Stromal cell of bone marrow (primary cell): ENCODE measurements around the gene CEP164.
"Not testable (repeated sequence)": the region's sequence is repeated elsewhere in the genome, so short reads cannot be mapped to it uniquely, and the experiment has no call there.

Source experiments
- DNase-seq: peaks from one replicate; pipeline ENCODE4 v3.0.0-alpha.2; 2012; ENCODE audit warnings: low read depth

Gene CEP164

GRCh38 chr11:117442049-117442868 lies 114.6 kb downstream of the CEP164 start:
- DNase-seq, result no peak

- no peak for DNase-seq
Observed at GRCh38 chr11:117442869-117443239, 115.2 kb downstream of the CEP164 start.

GRCh38 chr11:117443266-117444186 lies 115.9 kb downstream of the CEP164 start:
- DNase-seq, result no peak

- no peak for DNase-seq
Observed at GRCh38 chr11:117444256-117444655, 116.6 kb downstream of the CEP164 start.

GRCh38 chr11:117444711-117445658 lies 117.3 kb downstream of the CEP164 start:
- no peak for DNase-seq

- no peak for DNase-seq
Observed at GRCh38 chr11:117449111-117449693, 121.5 kb downstream of the CEP164 start.

GRCh38 chr11:117453886-117454563 lies 126.4 kb downstream of the CEP164 start:
- DNase-seq, result no peak

GRCh38 chr11:117454564-117454917 lies 126.9 kb downstream of the CEP164 start:
- no peak for DNase-seq

- no peak for DNase-seq
Observed at GRCh38 chr11:117456027-117456720, 128.5 kb downstream of the CEP164 start.

GRCh38 chr11:117456721-117457029 lies 129.0 kb downstream of the CEP164 start:
- not testable (repeated sequence) for DNase-seq

GRCh38 chr11:117457031-117457785 lies 129.6 kb downstream of the CEP164 start:
- no peak for DNase-seq

- DNase-seq, result no peak
Observed at GRCh38 chr11:117457835-117458234, 130.2 kb downstream of the CEP164 start.

GRCh38 chr11:117458275-117459122 lies 130.8 kb downstream of the CEP164 start:
- DNase-seq, result no peak

GRCh38 chr11:117459123-117459978 lies 131.7 kb downstream of the CEP164 start:
- DNase-seq, result no peak

GRCh38 chr11:117459979-117460300 lies 132.3 kb downstream of the CEP164 start:
- DNase-seq, result no peak

GRCh38 chr11:117461396-117462182 lies 133.9 kb downstream of the CEP164 start:
- DNase-seq, result no peak

GRCh38 chr11:117462183-117462863 lies 134.7 kb downstream of the CEP164 start:
- no peak for DNase-seq
